ENCODE results near the gene EOGT.

The EOGT gene

GRCh38 chr3:68953816-68954444, 59.6 kb downstream of the EOGT start:
- DNase-seq: no peak

DNA sequence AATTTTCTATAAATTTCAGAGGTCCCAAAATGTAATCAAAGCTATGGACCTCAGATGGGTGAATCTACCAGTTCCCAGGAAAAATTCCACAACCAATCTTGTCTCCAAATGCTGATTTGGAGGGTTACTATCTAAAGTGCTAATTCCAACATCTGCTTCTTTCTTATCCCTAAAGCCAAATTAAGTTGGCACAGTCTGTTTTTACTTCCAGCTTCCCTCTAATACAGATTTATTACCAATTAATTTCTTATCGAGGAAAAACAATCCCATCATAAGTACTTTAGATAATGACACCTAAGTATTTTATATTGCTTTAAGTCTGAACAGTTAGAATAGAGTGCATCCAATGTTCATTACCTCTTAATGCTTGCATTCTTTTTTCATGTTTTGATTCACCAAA, 68.3 kb downstream of the EOGT start:
- no peak for DNase-seq

- no peak for DNase-seq
Measured at GRCh38 chr3:68943753-68944500, 69.6 kb downstream of the EOGT start.

DNA sequence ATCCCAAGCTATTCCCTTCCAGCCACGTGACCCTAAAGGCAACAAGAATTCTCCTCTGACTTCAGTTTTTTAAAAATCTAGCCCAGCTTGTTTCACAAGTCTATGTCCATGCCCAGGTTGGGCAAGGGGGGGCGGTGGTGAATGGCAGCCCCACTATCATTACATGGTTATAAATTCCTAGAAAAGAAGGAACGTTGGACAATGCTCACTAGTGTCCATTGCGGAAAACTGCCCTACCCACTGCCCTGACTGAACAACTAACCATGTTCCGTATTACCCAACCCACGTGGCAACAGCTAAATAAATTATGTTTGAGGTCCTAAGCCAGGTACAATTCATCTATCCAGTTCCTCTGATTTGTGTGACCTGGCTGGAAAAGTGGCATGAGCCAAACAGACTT, 72.4 kb downstream of the EOGT start:
- no peak for DNase-seq

DNA sequence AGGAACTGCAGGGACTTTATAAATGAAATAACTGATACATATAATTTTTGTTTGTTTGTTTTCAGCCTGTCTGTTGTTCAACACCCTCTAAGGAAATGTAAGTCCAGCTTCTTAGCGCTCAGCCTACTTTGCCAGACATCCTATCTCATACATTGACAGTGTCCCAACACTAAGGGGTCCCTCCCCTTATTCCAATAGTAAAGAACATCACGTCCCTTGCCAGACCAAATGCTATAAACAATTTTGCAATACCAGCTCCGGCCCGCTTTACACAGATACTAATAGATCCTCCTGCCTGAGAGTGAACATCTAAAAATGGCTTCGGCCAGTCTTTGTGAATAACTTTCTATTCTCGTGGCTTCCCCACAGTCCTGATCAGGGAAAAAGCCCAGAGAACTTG, 76.6 kb downstream of the EOGT start:
- no peak for DNase-seq

DNA sequence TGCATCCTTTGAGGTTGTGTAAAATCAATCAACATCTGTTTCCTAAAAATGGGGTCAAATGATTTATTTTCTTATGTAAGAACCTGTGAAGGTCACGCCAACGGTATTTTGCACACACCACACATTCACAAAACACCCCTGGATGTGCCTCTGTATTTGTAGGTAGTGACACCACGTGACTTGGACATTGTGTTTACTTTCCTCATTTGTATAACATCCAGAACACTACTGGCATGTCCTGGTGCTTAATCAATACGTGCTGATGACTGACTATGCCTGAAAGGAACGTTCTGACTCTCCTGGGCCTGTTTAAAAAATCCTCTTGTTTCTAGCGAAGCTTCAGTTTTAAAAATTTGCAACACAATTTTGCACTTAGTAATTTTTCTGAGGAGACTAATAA, 77.7 kb downstream of the EOGT start:
- no peak for DNase-seq

DNA sequence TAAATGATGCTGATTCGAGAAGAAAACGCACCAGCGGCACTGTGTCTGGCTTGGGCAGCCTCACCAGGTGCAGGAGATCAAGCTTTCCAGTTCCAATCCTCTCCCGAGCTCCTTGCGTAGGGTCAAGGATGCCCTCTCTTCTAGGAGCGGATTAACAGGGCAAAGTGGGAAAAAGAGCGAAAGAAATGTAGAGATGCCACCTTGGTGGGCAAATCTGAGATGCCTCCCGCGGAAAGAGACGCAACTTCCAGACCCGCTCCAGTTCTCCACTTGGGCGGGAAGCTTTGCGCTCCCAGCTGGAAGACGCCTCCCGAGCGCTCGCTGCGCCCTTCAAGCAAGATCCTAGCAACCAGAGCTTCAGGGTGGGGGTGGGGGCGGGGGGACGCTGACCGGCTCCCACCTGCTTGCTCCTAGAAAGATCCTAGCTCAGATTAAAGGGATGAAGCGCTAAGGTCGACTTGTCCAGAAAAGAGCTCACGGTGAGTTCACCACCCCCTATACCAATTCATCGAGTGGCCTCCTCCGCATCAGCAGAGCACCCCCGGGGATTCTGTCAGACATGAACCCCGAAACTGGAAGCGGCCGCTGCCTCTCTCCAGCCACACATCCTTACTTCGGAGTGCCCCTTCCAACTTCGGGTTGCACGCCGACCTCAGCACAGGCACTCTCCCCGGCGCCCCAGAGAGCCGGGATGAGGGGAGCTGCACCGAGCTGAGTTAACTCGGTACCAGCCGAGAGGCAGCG, 81.9 kb downstream of the EOGT start:
- no peak for DNase-seq

Measured in cortex of kidney (tissue), 1 donor.